HEK293T (cell line): ENCODE measurements around the gene STX18.

ENCODE experiments used
- CTCF ChIA-PET: fragments of 350-600 bp; formaldehyde crosslinking; extraction: SDS; loops from one replicate; lab custom pipeline; 2021; ENCODE audit warnings: antibody characterized with exemption, inconsistent platforms; lab: Yijun Ruan, JAX
- POLR2A ChIA-PET: fragments of 350-600 bp; formaldehyde crosslinking; extraction: SDS; loops from one replicate; lab custom pipeline; 2020; ENCODE audit warnings: antibody characterized with exemption, inconsistent platforms; lab: Yijun Ruan, JAX
- DNase-seq: peaks from one replicate; pipeline ENCODE4 v3.0.0; 2012; ENCODE audit warnings: mixed read lengths; ENCODE audit errors: extremely low spot score
- ARNT ChIP-seq: fragments of 450-650 bp; IDR thresholded peaks from 2 replicates; pipeline ENCODE4 v1.6.1; 2017; ENCODE audit warnings: mild to moderate bottlenecking
- BHLHE40 ChIP-seq: fragments of 450-650 bp; IDR thresholded peaks from 2 replicates; pipeline ENCODE4 v1.6.1; 2016; ENCODE audit warnings: mild to moderate bottlenecking, moderate library complexity, borderline replicate concordance
- CTBP1 ChIP-seq: fragments of 450-650 bp; IDR thresholded peaks from 2 replicates; pipeline ENCODE4 v1.6.1; 2016; ENCODE audit warnings: borderline replicate concordance
- ELF4 ChIP-seq: fragments of 450-650 bp; IDR thresholded peaks from 2 replicates; pipeline ENCODE4 v1.6.1; 2017; ENCODE audit warnings: antibody characterized with exemption
- FOXA1 ChIP-seq: fragments of 450-650 bp; IDR thresholded peaks from 2 replicates; pipeline ENCODE4 v1.6.1; 2016; ENCODE audit warnings: mild to moderate bottlenecking
- FOXK2 ChIP-seq: fragments of 450-650 bp; IDR thresholded peaks from 2 replicates; pipeline ENCODE4 v1.6.1; 2016; ENCODE audit warnings: mild to moderate bottlenecking
- FOXM1 ChIP-seq: fragments of 450-650 bp; IDR thresholded peaks from 2 replicates; pipeline ENCODE4 v1.6.1; 2017; ENCODE audit warnings: mild to moderate bottlenecking, borderline replicate concordance
- HDGF ChIP-seq: fragments of 450-650 bp; IDR thresholded peaks from 2 replicates; pipeline ENCODE4 v1.6.1; 2017; ENCODE audit warnings: antibody characterized with exemption, borderline replicate concordance
- L3MBTL2 ChIP-seq: fragments of 450-650 bp; conservative IDR thresholded peaks from 2 replicates; pipeline ENCODE4 v1.6.1; 2016; ENCODE audit warnings: mild to moderate bottlenecking
- LEF1 ChIP-seq: fragments of 450-650 bp; IDR thresholded peaks from 2 replicates; pipeline ENCODE4 v1.6.1; 2017; ENCODE audit warnings: mild to moderate bottlenecking, borderline replicate concordance
- NFRKB ChIP-seq: fragments of 450-650 bp; IDR thresholded peaks from 2 replicates; pipeline ENCODE4 v1.6.1; 2016; ENCODE audit warnings: mild to moderate bottlenecking, moderate library complexity
- SP1 ChIP-seq: fragments of 450-650 bp; IDR thresholded peaks from 2 replicates; pipeline ENCODE4 v1.6.1; 2017
- SUZ12 ChIP-seq: fragments of 450-650 bp; IDR thresholded peaks from 2 replicates; pipeline ENCODE4 v1.6.1; 2016; ENCODE audit warnings: mild to moderate bottlenecking
- TARDBP ChIP-seq: fragments of 450-650 bp; IDR thresholded peaks from 2 replicates; pipeline ENCODE4 v1.6.1; 2016
- ZNF384 ChIP-seq: fragments of 450-650 bp; IDR thresholded peaks from 2 replicates; pipeline ENCODE4 v1.6.1; 2016
- TF ChIP-seq, protein P1 (sequence below): fragments of 450-650 bp; IDR thresholded peaks from 2 replicates; pipeline ENCODE4 v1.6.1; 2016

Gene STX18

DNA sequence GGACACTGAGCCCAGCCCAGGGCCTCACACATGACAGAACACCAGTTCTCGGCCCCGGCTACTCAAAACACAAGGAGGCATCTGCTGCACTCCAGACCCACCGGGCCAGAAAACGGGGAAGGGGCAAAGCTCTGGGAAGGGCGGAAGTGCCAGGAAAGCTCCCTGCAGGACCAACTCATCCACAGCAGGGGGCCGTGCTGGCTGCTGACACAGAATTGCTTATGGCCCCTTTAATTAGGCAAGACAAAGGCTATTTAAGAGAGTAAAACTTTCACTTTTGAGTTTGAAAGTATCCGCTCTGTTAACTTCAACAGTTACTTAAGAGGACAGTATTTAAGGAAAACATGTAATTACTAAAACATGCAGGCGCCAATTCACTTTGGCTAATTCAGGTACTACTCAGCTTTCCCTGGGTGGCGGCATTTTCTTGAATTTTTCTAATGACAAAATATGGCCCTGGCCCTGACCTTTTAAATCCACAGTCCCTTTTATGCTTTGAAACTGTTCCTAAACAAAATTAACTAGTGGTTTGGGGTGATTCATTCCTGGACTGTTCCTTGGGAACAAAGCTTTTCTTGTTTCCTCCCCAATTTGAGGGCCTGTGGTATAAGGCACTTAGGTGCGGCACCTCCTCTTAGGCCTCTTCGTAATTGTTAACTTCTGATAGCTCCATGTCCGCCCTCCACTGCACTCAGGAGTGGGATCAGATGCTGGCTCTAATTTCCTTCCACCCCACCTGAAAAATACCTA lies 114.6 kb downstream of the STX18 start:
- no peak for DNase-seq
- ChIA-PET POLR2A (interaction anchor here (0.6 kb wide), 1 partner anchor 50 kb away, joined by 3 read pairs; no protein-coding TSS in a partner anchor), CTCF (no interaction called here)
- TF ChIP-seq ELF4 (no peak), NFRKB (no peak), FOXM1 (no peak), BHLHE40 (no peak), ARNT (no peak), SP1 (no peak), LEF1 (no peak), FOXA1 (no peak), FOXK2 (no peak), ZNF384 (no peak), L3MBTL2 (no peak), CTBP1 (no peak), HDGF (no peak), SUZ12 (no peak), TARDBP (no peak)
- TF ChIP-seq, protein P1, sequence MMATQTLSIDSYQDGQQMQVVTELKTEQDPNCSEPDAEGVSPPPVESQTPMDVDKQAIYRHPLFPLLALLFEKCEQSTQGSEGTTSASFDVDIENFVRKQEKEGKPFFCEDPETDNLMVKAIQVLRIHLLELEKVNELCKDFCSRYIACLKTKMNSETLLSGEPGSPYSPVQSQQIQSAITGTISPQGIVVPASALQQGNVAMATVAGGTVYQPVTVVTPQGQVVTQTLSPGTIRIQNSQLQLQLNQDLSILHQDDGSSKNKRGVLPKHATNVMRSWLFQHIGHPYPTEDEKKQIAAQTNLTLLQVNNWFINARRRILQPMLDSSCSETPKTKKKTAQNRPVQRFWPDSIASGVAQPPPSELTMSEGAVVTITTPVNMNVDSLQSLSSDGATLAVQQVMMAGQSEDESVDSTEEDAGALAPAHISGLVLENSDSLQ = no peak

DNA sequence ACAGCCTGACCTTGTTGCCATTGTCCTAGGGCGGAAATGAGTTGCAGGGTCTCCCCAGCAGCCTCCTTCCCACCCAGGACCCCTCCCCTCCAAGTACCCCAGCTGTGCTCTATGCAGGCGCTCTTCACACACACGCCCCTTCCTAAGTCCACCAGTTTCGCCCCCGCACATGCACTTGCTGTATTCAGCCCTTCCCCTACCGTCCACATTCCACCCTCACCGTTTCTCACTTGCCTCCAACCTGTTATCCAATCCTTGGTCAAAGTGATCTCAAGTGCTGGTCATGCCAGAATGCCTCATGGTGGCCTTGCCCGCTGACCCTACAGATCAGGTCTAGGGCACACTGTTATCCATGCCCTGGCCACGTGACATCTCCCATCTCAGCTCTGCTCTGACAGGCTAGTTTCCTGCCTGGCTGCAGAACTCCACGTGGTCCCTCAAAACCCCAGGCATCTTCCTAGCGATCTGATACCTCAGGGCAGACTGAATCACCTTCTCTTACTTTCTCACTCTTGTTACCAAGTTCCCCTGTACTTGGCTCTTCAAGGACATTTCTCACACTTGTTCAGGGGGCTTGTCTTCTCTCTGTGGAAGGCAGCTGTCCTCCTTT lies 115.2 kb downstream of the STX18 start:
- ChIA-PET CTCF (no interaction called here), POLR2A (interaction anchor here (0.6 to 1.1 kb wide), 2 partner anchors 15 to 49 kb away, joined by 3 read pairs; no protein-coding TSS in a partner anchor)
- TF ChIP-seq NFRKB (no peak), FOXK2 (no peak), SUZ12 (no peak), L3MBTL2 (no peak), HDGF (no peak), TARDBP (no peak), CTBP1 (no peak), SP1 (no peak), LEF1 (no peak), ARNT (no peak), ELF4 (no peak), FOXM1 (no peak), FOXA1 (no peak), BHLHE40 (no peak), ZNF384 (no peak)
- DNase-seq = no peak

DNA sequence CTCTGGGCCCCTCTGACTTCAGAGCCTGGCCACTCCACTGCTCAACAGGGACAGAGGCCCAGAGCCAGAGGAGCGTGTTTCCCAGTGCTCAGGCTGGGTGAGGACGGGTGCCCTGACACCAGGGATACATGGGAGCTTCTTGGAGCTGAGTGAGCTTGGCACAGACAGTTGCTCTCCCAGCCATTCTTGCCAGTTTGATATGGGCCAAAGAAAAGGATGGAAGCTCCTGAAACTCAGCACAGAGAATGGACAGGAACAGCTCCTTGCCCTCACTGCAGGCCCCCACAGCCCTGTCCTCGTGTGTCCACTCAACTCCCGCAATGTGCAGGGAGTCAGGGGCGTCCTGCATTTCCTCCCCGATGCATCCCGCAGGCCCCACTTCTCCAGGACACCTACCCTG lies 116.2 kb downstream of the STX18 start:
- TF ChIP-seq FOXA1 (no peak), LEF1 (no peak), FOXK2 (no peak), SP1 (no peak), FOXM1 (no peak), HDGF (no peak), ARNT (no peak)
- TF ChIP-seq, protein P1 = no peak
- DNase-seq = no peak
- POLR2A ChIA-PET = interaction anchor here (1.1 kb wide), 1 partner anchor 14 kb away, joined by 3 read pairs; no protein-coding TSS in a partner anchor
- CTCF ChIA-PET = interaction anchor here (0.6 kb wide), 1 partner anchor 128 kb away, joined by 4 read pairs; no protein-coding TSS in a partner anchor

- ChIA-PET POLR2A (interaction anchor here (1.1 kb wide), 1 partner anchor 13 kb away, joined by 3 read pairs; no protein-coding TSS in a partner anchor), CTCF (interaction anchor here (0.6 kb wide), 1 partner anchor 127 kb away, joined by 4 read pairs; no protein-coding TSS in a partner anchor)
- TF ChIP-seq ZNF384 (no peak), FOXM1 (no peak), BHLHE40 (no peak)
- no peak for DNase-seq
Measured at GRCh38 chr4:4425119-4425690, 116.6 kb downstream of the STX18 start.

GRCh38 chr4:4424499-4425115 lies 117.2 kb downstream of the STX18 start:
- TF ChIP-seq ARNT (no peak), SP1 (no peak), FOXA1 (no peak), SUZ12 (no peak), L3MBTL2 (no peak), NFRKB (no peak), ZNF384 (no peak), TARDBP (no peak)
- TF ChIP-seq, protein P1 = no peak
- DNase-seq = no peak
- CTCF ChIA-PET = no interaction called here
- POLR2A ChIA-PET = no interaction called here
